Activated naive CD8-positive, alpha-beta T cell (primary cell): ENCODE results near the gene SESN1.

ENCODE experiments used
- H3K27ac Mint-ChIP-seq: one replicate; pipeline ENCODE4 v1.8.0; 2021; ENCODE audit warnings: mixed read lengths
- H3K27me3 Mint-ChIP-seq: one replicate; pipeline ENCODE4 v1.8.0; 2021; ENCODE audit warnings: mixed read lengths
- H3K36me3 Mint-ChIP-seq: one replicate; pipeline ENCODE4 v1.8.0; 2021; ENCODE audit warnings: mixed read lengths
- H3K4me1 Mint-ChIP-seq: one replicate; pipeline ENCODE4 v1.8.0; 2021; ENCODE audit warnings: low read depth, mixed read lengths
- H3K4me3 Mint-ChIP-seq: one replicate; pipeline ENCODE4 v1.8.0; 2021; ENCODE audit warnings: mild to moderate bottlenecking, mixed read lengths
- H3K9me3 Mint-ChIP-seq: one replicate; pipeline ENCODE4 v1.8.0; 2021; ENCODE audit warnings: low read depth, mixed read lengths

The SESN1 gene

GRCh38 chr6:109013656-109014305, 80.9 kb downstream of the SESN1 start:
- H3K9me3 Mint-ChIP-seq, result no peaks in the 10 kb centered on the region
- peaks cover 53% of the 10 kb centered on the region for H3K4me1 Mint-ChIP-seq
- H3K4me3 Mint-ChIP-seq, result peak overlapping the region; percentile 17
- H3K36me3 Mint-ChIP-seq, result no peaks in the 10 kb centered on the region
- peak overlapping the region; percentile 90 for H3K27ac Mint-ChIP-seq
- no peaks in the 10 kb centered on the region for H3K27me3 Mint-ChIP-seq

- no peaks in the 10 kb centered on the region for H3K9me3 Mint-ChIP-seq
- H3K36me3 Mint-ChIP-seq, result no peaks in the 10 kb centered on the region
- H3K4me3 Mint-ChIP-seq, result peak overlapping the region; percentile 4
- peaks cover 80% of the 10 kb centered on the region for H3K4me1 Mint-ChIP-seq
- peak overlapping the region; percentile 51 for H3K27ac Mint-ChIP-seq
- no peaks in the 10 kb centered on the region for H3K27me3 Mint-ChIP-seq
These were observed 83.9 kb downstream of the SESN1 start for GRCh38 chr6:109010705-109011102.

- Mint-ChIP-seq H3K27ac (peak overlapping the region; percentile 99), H3K36me3 (no peaks in the 10 kb centered on the region), H3K4me3 (peak overlapping the region; percentile 97), H3K9me3 (no peaks in the 10 kb centered on the region), H3K4me1 (peaks cover 78% of the 10 kb centered on the region), H3K27me3 (no peaks in the 10 kb centered on the region)
These were observed 84.5 kb downstream of the SESN1 start for GRCh38 chr6:109009962-109010704.

- H3K4me3 Mint-ChIP-seq, result peak overlapping the region; percentile 97
- no peaks in the 10 kb centered on the region for H3K27me3 Mint-ChIP-seq
- H3K27ac Mint-ChIP-seq, result peak overlapping the region; percentile 99
- H3K36me3 Mint-ChIP-seq, result no peaks in the 10 kb centered on the region
- peaks cover 78% of the 10 kb centered on the region for H3K4me1 Mint-ChIP-seq
- H3K9me3 Mint-ChIP-seq, result no peaks in the 10 kb centered on the region
These were observed 85.2 kb downstream of the SESN1 start for GRCh38 chr6:109009236-109009961.

GRCh38 chr6:109008537-109009235, 86.0 kb downstream of the SESN1 start:
- no peaks in the 10 kb centered on the region for H3K27me3 Mint-ChIP-seq
- peaks cover 76% of the 10 kb centered on the region for H3K4me1 Mint-ChIP-seq
- H3K4me3 Mint-ChIP-seq, result peak overlapping the region; percentile 96
- no peaks in the 10 kb centered on the region for H3K36me3 Mint-ChIP-seq
- H3K9me3 Mint-ChIP-seq, result no peaks in the 10 kb centered on the region
- peak overlapping the region; percentile 90 for H3K27ac Mint-ChIP-seq

GRCh38 chr6:109008054-109008453, 86.6 kb downstream of the SESN1 start:
- H3K36me3 Mint-ChIP-seq, result no peaks in the 10 kb centered on the region
- H3K27me3 Mint-ChIP-seq, result no peaks in the 10 kb centered on the region
- H3K9me3 Mint-ChIP-seq, result no peaks in the 10 kb centered on the region
- H3K27ac Mint-ChIP-seq, result peak overlapping the region; percentile 83
- H3K4me3 Mint-ChIP-seq, result peak overlapping the region; percentile 96
- peaks cover 72% of the 10 kb centered on the region for H3K4me1 Mint-ChIP-seq

GRCh38 chr6:109007521-109007920, 87.1 kb downstream of the SESN1 start:
- H3K4me3 Mint-ChIP-seq, result peak overlapping the region; percentile 96
- no peak overlapping the region for H3K27ac Mint-ChIP-seq
- no peaks in the 10 kb centered on the region for H3K9me3 Mint-ChIP-seq
- no peaks in the 10 kb centered on the region for H3K27me3 Mint-ChIP-seq
- H3K36me3 Mint-ChIP-seq, result no peaks in the 10 kb centered on the region
- H3K4me1 Mint-ChIP-seq, result peaks cover 69% of the 10 kb centered on the region

GRCh38 chr6:109006818-109007217, 87.8 kb downstream of the SESN1 start:
- peak overlapping the region; percentile 51 for H3K27ac Mint-ChIP-seq
- peak overlapping the region; percentile 59 for H3K4me3 Mint-ChIP-seq
- H3K27me3 Mint-ChIP-seq, result no peaks in the 10 kb centered on the region
- peaks cover 68% of the 10 kb centered on the region for H3K4me1 Mint-ChIP-seq
- no peaks in the 10 kb centered on the region for H3K36me3 Mint-ChIP-seq
- H3K9me3 Mint-ChIP-seq, result no peaks in the 10 kb centered on the region

GRCh38 chr6:109002882-109003281, 91.8 kb downstream of the SESN1 start:
- Mint-ChIP-seq H3K36me3 (peaks cover 13% of the 10 kb centered on the region), H3K9me3 (no peaks in the 10 kb centered on the region), H3K4me3 (no peak overlapping the region), H3K27ac (no peak overlapping the region), H3K4me1 (peaks cover 42% of the 10 kb centered on the region), H3K27me3 (no peaks in the 10 kb centered on the region)

- Mint-ChIP-seq H3K27ac (no peak overlapping the region), H3K4me1 (peaks cover 35% of the 10 kb centered on the region), H3K36me3 (peaks cover 13% of the 10 kb centered on the region), H3K27me3 (no peaks in the 10 kb centered on the region), H3K9me3 (no peaks in the 10 kb centered on the region), H3K4me3 (no peak overlapping the region)
These were observed 92.5 kb downstream of the SESN1 start for GRCh38 chr6:109002051-109002697.

GRCh38 chr6:109001291-109001894, 93.3 kb downstream of the SESN1 start:
- Mint-ChIP-seq H3K4me3 (no peak overlapping the region), H3K27ac (no peak overlapping the region), H3K9me3 (no peaks in the 10 kb centered on the region), H3K36me3 (peaks cover 15% of the 10 kb centered on the region), H3K4me1 (peaks cover 27% of the 10 kb centered on the region), H3K27me3 (no peaks in the 10 kb centered on the region)

GRCh38 chr6:109000289-109000688, 94.4 kb downstream of the SESN1 start:
- peaks cover 20% of the 10 kb centered on the region for H3K4me1 Mint-ChIP-seq
- no peak overlapping the region for H3K4me3 Mint-ChIP-seq
- H3K27me3 Mint-ChIP-seq, result no peaks in the 10 kb centered on the region
- H3K36me3 Mint-ChIP-seq, result peaks cover 15% of the 10 kb centered on the region
- H3K9me3 Mint-ChIP-seq, result no peaks in the 10 kb centered on the region
- H3K27ac Mint-ChIP-seq, result no peak overlapping the region

- Mint-ChIP-seq H3K4me3 (no peak overlapping the region), H3K4me1 (peaks cover 12% of the 10 kb centered on the region), H3K27me3 (no peaks in the 10 kb centered on the region), H3K36me3 (peaks cover 15% of the 10 kb centered on the region), H3K9me3 (no peaks in the 10 kb centered on the region), H3K27ac (no peak overlapping the region)
These were observed 95.2 kb downstream of the SESN1 start for GRCh38 chr6:108999428-108999827.

- peaks cover 15% of the 10 kb centered on the region for H3K36me3 Mint-ChIP-seq
- H3K27me3 Mint-ChIP-seq, result no peaks in the 10 kb centered on the region
- H3K4me1 Mint-ChIP-seq, result peaks cover 6% of the 10 kb centered on the region
- H3K4me3 Mint-ChIP-seq, result no peak overlapping the region
- no peaks in the 10 kb centered on the region for H3K9me3 Mint-ChIP-seq
- no peak overlapping the region for H3K27ac Mint-ChIP-seq
These were observed 96.2 kb downstream of the SESN1 start for GRCh38 chr6:108998485-108998884.
